ENCODE data around the gene ACP3. TPM values are rescaled to one million over a fixed set of nuclear protein-coding genes. Genes with fewer than 3 reads are reported as not detected.
"Not testable (repeated sequence)": the region's sequence is repeated elsewhere in the genome, so short reads cannot be mapped to it uniquely, and the experiment has no call there.

Gene ACP3
- polyA plus RNA-seq, 1 donor (not counting 4 experiments of a cell fraction or from before 2014, with no cell fraction given), result 1.3 TPM

GRCh38 chr3:132310057-132310456 lies 7.2 kb upstream of the ACP3 start:
- H3K4me1 ChIP-seq (ENCODE audit: control insufficient read depth, extremely low read depth, insufficient read depth, low read length); DNase-seq (ENCODE audit: low read depth, low spot score); H3K9me1 ChIP-seq (ENCODE audit: control insufficient read depth, extremely low read depth, insufficient read depth, low read length); H3K79me2 ChIP-seq (ENCODE audit: control insufficient read depth, insufficient read depth, low read length); dilution Hi-C loops (cut with MboI; ENCODE audit: extremely low pct_ligation_motif_present, low sequenced_read_pairs); H3K36me3 ChIP-seq (ENCODE audit: control insufficient read depth in 2 of 2, extremely low read depth in 1 of 2, insufficient read depth in 2 of 2, low read length in 2 of 2); H3K27me3 ChIP-seq (ENCODE audit: control insufficient read depth, extremely low read depth, insufficient read depth, low read length); H3K4me3 ChIP-seq (ENCODE audit: control insufficient read depth in 2 of 3, extremely low read depth in 1 of 3, insufficient read depth in 2 of 3, low read depth in 1 of 3, low read length in 3 of 3); H3K4me2 ChIP-seq (ENCODE audit: control insufficient read depth, extremely low read depth, insufficient read depth, low read depth, low read length); H3K9me3 ChIP-seq (ENCODE audit: control insufficient read depth, low read depth, low read length); FAIRE-seq; H2AFZ ChIP-seq (ENCODE audit: control insufficient read depth, low read length); H4K20me1 ChIP-seq (ENCODE audit: control insufficient read depth, extremely low read depth, insufficient read depth, low read length); H3K27ac ChIP-seq (ENCODE audit: control insufficient read depth, insufficient read depth, low read length); H3K9ac ChIP-seq (ENCODE audit: control insufficient read depth, extremely low read depth, insufficient read depth, low read length): not testable (repeated sequence)

GRCh38 chr3:132311316-132311715 lies 5.9 kb upstream of the ACP3 start:
- H3K79me2 ChIP-seq (ENCODE audit: control insufficient read depth, insufficient read depth, low read length), result no peaks in the 10 kb centered on the region
- H3K4me1 ChIP-seq (ENCODE audit: control insufficient read depth, extremely low read depth, insufficient read depth, low read length), result no peaks in the 10 kb centered on the region
- no peak overlapping the region for H3K9ac ChIP-seq (ENCODE audit: control insufficient read depth, extremely low read depth, insufficient read depth, low read length)
- no peaks in the 10 kb centered on the region for H3K27me3 ChIP-seq (ENCODE audit: control insufficient read depth, extremely low read depth, insufficient read depth, low read length)
- H3K9me3 ChIP-seq (ENCODE audit: control insufficient read depth, low read depth, low read length), result no peaks in the 10 kb centered on the region
- no peaks in the 10 kb centered on the region for H4K20me1 ChIP-seq (ENCODE audit: control insufficient read depth, extremely low read depth, insufficient read depth, low read length)
- H3K27ac ChIP-seq (ENCODE audit: control insufficient read depth, insufficient read depth, low read length), result no peak overlapping the region
- TF ChIP-seq EZH2 (IDR thresholded peaks at IDR 0.05; ENCODE audit: low read length) (no peak), CTCF (optimal IDR thresholded peaks at IDR 0.05 in 1 of 3, IDR thresholded peaks at IDR 0.05 in 1 of 3, conservative IDR thresholded peaks at IDR 0.05 in 1 of 3; ENCODE audit: extremely low read depth in 1 of 3, insufficient read depth in 2 of 3, low read length in 3 of 3) (no peak)
- dilution Hi-C loops (cut with MboI; ENCODE audit: extremely low pct_ligation_motif_present, low sequenced_read_pairs), result no loop called here
- H3K9me1 ChIP-seq (ENCODE audit: control insufficient read depth, extremely low read depth, insufficient read depth, low read length), result no peaks in the 10 kb centered on the region
- no peak overlapping the region for H2AFZ ChIP-seq (ENCODE audit: control insufficient read depth, low read length)
- H3K4me3 ChIP-seq (ENCODE audit: control insufficient read depth in 2 of 3, extremely low read depth in 1 of 3, insufficient read depth in 2 of 3, low read depth in 1 of 3, low read length in 3 of 3), result no peak overlapping the region
- no peak overlapping the region for H3K4me2 ChIP-seq (ENCODE audit: control insufficient read depth, extremely low read depth, insufficient read depth, low read depth, low read length)
- DNase-seq (ENCODE audit: low read depth, low spot score) (no peak), FAIRE-seq (no peak)
- H3K36me3 ChIP-seq (ENCODE audit: control insufficient read depth in 2 of 2, extremely low read depth in 1 of 2, insufficient read depth in 2 of 2, low read length in 2 of 2), result no peaks in the 10 kb centered on the region

- FAIRE-seq, result no peak
- Histone ChIP-seq H3K4me3 (ENCODE audit: control insufficient read depth in 2 of 3, extremely low read depth in 1 of 3, insufficient read depth in 2 of 3, low read depth in 1 of 3, low read length in 3 of 3) (no peak overlapping the region), H3K4me2 (ENCODE audit: control insufficient read depth, extremely low read depth, insufficient read depth, low read depth, low read length) (no peak overlapping the region), H3K9ac (ENCODE audit: control insufficient read depth, extremely low read depth, insufficient read depth, low read length) (no peak overlapping the region), H3K9me1 (ENCODE audit: control insufficient read depth, extremely low read depth, insufficient read depth, low read length) (no peaks in the 10 kb centered on the region), H3K4me1 (ENCODE audit: control insufficient read depth, extremely low read depth, insufficient read depth, low read length) (peaks cover 4% of the 10 kb centered on the region), H3K27ac (ENCODE audit: control insufficient read depth, insufficient read depth, low read length) (no peak overlapping the region), H2AFZ (ENCODE audit: control insufficient read depth, low read length) (no peak overlapping the region), H3K27me3 (ENCODE audit: control insufficient read depth, extremely low read depth, insufficient read depth, low read length) (no peaks in the 10 kb centered on the region), H3K79me2 (ENCODE audit: control insufficient read depth, insufficient read depth, low read length) (no peaks in the 10 kb centered on the region), H4K20me1 (ENCODE audit: control insufficient read depth, extremely low read depth, insufficient read depth, low read length) (no peaks in the 10 kb centered on the region), H3K36me3 (ENCODE audit: control insufficient read depth in 2 of 2, extremely low read depth in 1 of 2, insufficient read depth in 2 of 2, low read length in 2 of 2) (no peaks in the 10 kb centered on the region), H3K9me3 (ENCODE audit: control insufficient read depth, low read depth, low read length) (no peaks in the 10 kb centered on the region)
- dilution Hi-C loops (cut with MboI; ENCODE audit: extremely low pct_ligation_motif_present, low sequenced_read_pairs), result no loop called here
- TF ChIP-seq CTCF (optimal IDR thresholded peaks at IDR 0.05 in 1 of 3, IDR thresholded peaks at IDR 0.05 in 1 of 3, conservative IDR thresholded peaks at IDR 0.05 in 1 of 3; ENCODE audit: extremely low read depth in 1 of 3, insufficient read depth in 2 of 3, low read length in 3 of 3) (no peak), EZH2 (IDR thresholded peaks at IDR 0.05; ENCODE audit: low read length) (no peak)
- DNase-seq (ENCODE audit: low read depth, low spot score), result no peak
These were observed 5.4 kb upstream of the ACP3 start for GRCh38 chr3:132311841-132312240.

Data from keratinocyte (primary cell).